K562 (cell line): ENCODE measurements around the gene GJA5. TPM values are rescaled to one million over a fixed set of nuclear protein-coding genes. Genes with fewer than 3 reads are reported as not detected.

Experiments
- ATAC-seq: fragments of 200-7000 bp; cut with Tn5 transposase; 3 replicates; pipeline ENCODE4 v1.9.1; 2020; ENCODE audit warnings: moderate library complexity
- BruUV-seq: library from RNA; stranded (reverse); fragments of 400-500 nt; replicated peaks from 2 replicates; lab custom pipeline; 2021; lab: Mats Ljungman, UMichigan
- CTCF ChIA-PET: fragments of 300-600 bp; formaldehyde crosslinking; extraction: SDS; loops from one replicate; lab custom pipeline; 2021; ENCODE audit warnings: low intra/inter-chr PET ratio; lab: Yijun Ruan, JAX
- POLR2A ChIA-PET: fragments of 300-600, 350-650 bp; sonication (Branson Sonifier 250); formaldehyde crosslinking; extraction: SDS; loops from one replicate; lab custom pipeline; 2021; ENCODE audit warnings: antibody characterized with exemption, inconsistent platforms; lab: Yijun Ruan, JAX
- DNase-seq, 4 experiments: peaks; one replicate each; pipeline versions ENCODE4 v3.0.0 to v3.0.0-alpha.2; 2011 to 2018; ENCODE audit warnings: low spot score in 3 of 4, mixed read lengths in 3 of 4; ENCODE audit errors: extremely low read depth in 1 of 4
- FAIRE-seq: peaks from 2 replicates; lab custom pipeline; 2011; peaks lifted over from hg19 to GRCh38; lab: Jason Lieb, UNC
- H2AFZ ChIP-seq: 2 replicates; pipeline ENCODE4 v1.6.0; 2011; ENCODE audit warnings: low read depth, low read length, control low read depth, inconsistent platforms
- H3K27ac ChIP-seq: fragments of 200-600 bp; 3 replicates; pipeline ENCODE4 v1.8.0; 2011; ENCODE audit warnings: low read depth, mild to moderate bottlenecking, control low read depth, inconsistent platforms, low read length, moderate library complexity, mixed read lengths; ENCODE audit errors: extremely low read depth
- H3K27me3 ChIP-seq, 2 experiments: fragments of 300-600 bp in 1 of 2; 2 replicates in 1 of 2; 3 replicates in 1 of 2; pipeline versions ENCODE4 v1.6.0 to v1.8.0; 2011; ENCODE audit warnings: inconsistent platforms in 2 of 2, low read length in 2 of 2, mild to moderate bottlenecking in 1 of 2, mixed read lengths in 1 of 2, moderate library complexity in 1 of 2; ENCODE audit not compliant: control insufficient read depth in 2 of 2, insufficient read depth in 2 of 2
- H3K36me3 ChIP-seq: fragments of 300-600 bp; 3 replicates; pipeline ENCODE4 v1.8.0; 2011; ENCODE audit warnings: mild to moderate bottlenecking, low read length, inconsistent platforms; ENCODE audit not compliant: control insufficient read depth, insufficient read depth
- H3K4me1 ChIP-seq, 2 experiments: fragments of 200-600 bp in 1 of 2; replicated peaks in 1 of 2; 2 replicates in 1 of 2; 3 replicates in 1 of 2; pipeline versions ENCODE4 v1.5.1 to v1.8.0; 2011; ENCODE audit warnings: inconsistent platforms in 2 of 2, low read length in 2 of 2, mild to moderate bottlenecking in 1 of 2, mixed read lengths in 1 of 2, moderate library complexity in 1 of 2; ENCODE audit not compliant: control insufficient read depth in 2 of 2, insufficient read depth in 2 of 2
- H3K4me2 ChIP-seq: 2 replicates; pipeline ENCODE4 v1.6.1; 2011; ENCODE audit warnings: low read length, control low read depth, inconsistent platforms, mixed read lengths; ENCODE audit not compliant: insufficient read depth
- H3K4me3 ChIP-seq: fragments of 200-600 bp; sonication (generic), shearing (Covaris generic); 2 replicates; pipeline ENCODE4 v1.5.1; 2016; ENCODE audit warnings: control low read depth, inconsistent platforms
- H3K79me2 ChIP-seq: fragments of 200-600 bp; 3 replicates; pipeline ENCODE4 v1.8.0; 2011; ENCODE audit warnings: low read length, inconsistent platforms; ENCODE audit not compliant: control insufficient read depth, insufficient read depth
- H3K9ac ChIP-seq, 2 experiments: 2 replicates each; pipeline versions ENCODE4 v1.6.0 to v1.6.1; 2011; ENCODE audit warnings: low read depth in 2 of 2, low read length in 2 of 2, control low read depth in 1 of 2, inconsistent platforms in 1 of 2, mild to moderate bottlenecking in 1 of 2, mixed read lengths in 1 of 2; ENCODE audit not compliant: insufficient read depth in 1 of 2
- H3K9me1 ChIP-seq: one replicate; pipeline ENCODE4 v1.6.0; 2011; ENCODE audit warnings: inconsistent platforms, mild to moderate bottlenecking, low read length, moderate library complexity; ENCODE audit not compliant: control insufficient read depth, insufficient read depth
- H3K9me3 ChIP-seq: replicated peaks from 2 replicates; pipeline ENCODE4 v1.5.1; 2011; ENCODE audit warnings: low read depth, low read length, inconsistent platforms; ENCODE audit not compliant: control insufficient read depth, insufficient read depth
- H4K20me1 ChIP-seq: replicated peaks from 2 replicates; pipeline ENCODE4 v1.6.1; 2011; ENCODE audit warnings: low read length, inconsistent platforms, mixed read lengths; ENCODE audit not compliant: control insufficient read depth, insufficient read depth
- DNMT1 ChIP-seq: fragments of 450-650 bp; IDR thresholded peaks from 2 replicates; pipeline ENCODE4 v1.6.1; 2016; ENCODE audit warnings: antibody characterized with exemption, mild to moderate bottlenecking
- HEY1 ChIP-seq: fragments of 250-450 bp; sonication (Bioruptor Pico); IDR thresholded peaks from 2 replicates; pipeline ENCODE4 v1.5.0; 2020; ENCODE audit warnings: mild to moderate bottlenecking, moderate library complexity, borderline replicate concordance
- HIVEP1 ChIP-seq: fragments of 250-450 bp; sonication (Bioruptor Pico); IDR thresholded peaks from 2 replicates; pipeline ENCODE4 v1.4.0; 2020; ENCODE audit warnings: mild to moderate bottlenecking
- MAX ChIP-seq: sonication (generic); formaldehyde crosslinking; IDR thresholded peaks from 2 replicates; pipeline ENCODE4 v1.9.0; 2022; ENCODE audit warnings: mild to moderate bottlenecking, missing genetic modification reagents
- MECOM ChIP-seq: fragments of 250-450 bp; sonication (Bioruptor Pico); IDR thresholded peaks from 2 replicates; pipeline ENCODE4 v1.8.0; 2022; ENCODE audit warnings: inconsistent platforms
- PATZ1 ChIP-seq: fragments of 250-450 bp; sonication (Bioruptor Pico); IDR thresholded peaks from 2 replicates; pipeline ENCODE4 v1.5.0; 2020; ENCODE audit warnings: mild to moderate bottlenecking, borderline replicate concordance
- PTRF ChIP-seq: fragments of 450-650 bp; IDR thresholded peaks from 2 replicates; pipeline ENCODE4 v1.6.1; 2016; ENCODE audit warnings: mild to moderate bottlenecking, missing genetic modification characterization, missing compliant biosample characterization
- SAFB ChIP-seq: fragments of 200-400 bp; formaldehyde crosslinking; IDR thresholded peaks from 2 replicates; pipeline ENCODE4 v1.6.1; 2017; ENCODE audit warnings: low read depth, low read length, borderline replicate concordance
- TAL1 ChIP-seq: fragments of 450-650 bp; IDR thresholded peaks from 2 replicates; pipeline ENCODE4 v1.6.1; 2016; ENCODE audit warnings: mild to moderate bottlenecking
- ZNF239 ChIP-seq: fragments of 250-450 bp; sonication (Bioruptor Pico); IDR thresholded peaks from 2 replicates; pipeline ENCODE4 v1.4.0; 2020; ENCODE audit warnings: mild to moderate bottlenecking
- WGBS: fragments of 100-300 bp; shearing (Covaris generic); methylation state at CpG from one replicate; pipeline ENCODE4 v1.1.6; 2016; ENCODE audit warnings: low coverage, mixed read lengths; ENCODE audit not compliant: insufficient coverage; ENCODE audit errors: missing lambda C conversion rate; 5-methylcytosine and 5-hydroxymethylcytosine counted together
- in situ Hi-C: fragments of 300-500 bp; cut with MboI; formaldehyde crosslinking; loops from 4 replicates; pipeline ENCODE4 v1.15.0; 2018; ENCODE audit warnings: inconsistent platforms, mixed read lengths
- intact Hi-C: fragments of 100-400 bp; cut with micrococcal nuclease; formaldehyde crosslinking; loops from 2 replicates; pipeline ENCODE4 v1.14.2; 2022
- polyA plus RNA-seq, 8 experiments: library from polyadenylated mRNA; depleted of rRNA in 4 of 8; stranded (reverse) in 5 of 8; unstranded in 3 of 8; fragments of >200 nt; fragmentation: Nextera tagmentation in 2 of 8; fragmentation: Illumina TruSeq in 1 of 8; extraction: Ambion mirVana in 2 of 8; extraction: Trizol in 1 of 8; gene quantifications; 2 replicates each; pipeline versions ENCODE4 v1.2.1 to v1.2.3, GENCODE V29; 2011 to 2014; ENCODE audit warnings: inconsistent platforms in 1 of 8, missing spikeins in 1 of 8
- total RNA-seq, 7 experiments: library from RNA; depleted of rRNA in 6 of 7; stranded (reverse); fragments of >200 nt in 6 of 7; fragmentation: Illumina TruSeq in 2 of 7; extraction: Trizol in 2 of 7; gene quantifications; 2 replicates each; pipeline versions ENCODE4 v1.2.1 to v1.2.3, GENCODE V29; 2011 to 2021; ENCODE audit warnings: low replicate concordance in 1 of 7

The GJA5 gene
- total and polyA plus RNA-seq, 9 of the 15 experiments (the other 6 are each of a cell fraction or from before 2014, with no cell fraction given), result 0.07 TPM; not detected in 7

- Histone ChIP-seq H3K9me1 (peaks cover 5% of the 10 kb centered on the region), H3K27me3 (peaks cover 0 to 25% of the 10 kb centered on the region in 2 experiments; a peak in 2 of 5 replicates), H3K27ac (no peak overlapping the region), H4K20me1 (no peaks in the 10 kb centered on the region), H3K4me1 (no peaks in the 10 kb centered on the region)
- ChIA-PET CTCF (no interaction called here), POLR2A (interaction anchor here (1.3 kb wide), 1 partner anchor 9 kb away, joined by 4 read pairs; no protein-coding TSS in a partner anchor)
- in situ Hi-C loops, result no loop called here
- DNase-seq, result no peak
- 0% methylated on average over 5 of the region's 5 CpGs for WGBS
- TF ChIP-seq HEY1 (CRISPR knock-in tag) (no peak), ZNF239 (0 out of 2 replicates have a peak, but pooled peaks have one; percentile 31), DNMT1 (no peak), TAL1 (no peak)
- TF ChIP-seq, all 486 proteins: peak for 1
- no peak for ATAC-seq
- Histone ChIP-seq H2AFZ (no peak overlapping the region), H3K9me3 (no peaks in the 10 kb centered on the region), H3K4me3 (no peak overlapping the region), H3K4me2 (no peak overlapping the region), H3K79me2 (no peaks in the 10 kb centered on the region), H3K36me3 (no peaks in the 10 kb centered on the region), H3K9ac (no peak overlapping the region)
- no TSS peak for BruUV-seq
- intact Hi-C loops, result no loop called here
- no peak for FAIRE-seq
Measured at GRCh38 chr1:147751346-147751745, 9.1 kb downstream of the GJA5 start.

GRCh38 chr1:147750618-147751217 lies 9.7 kb downstream of the GJA5 start:
- no peak overlapping the region for H3K9ac ChIP-seq
- no peaks in the 10 kb centered on the region for H4K20me1 ChIP-seq
- H3K79me2 ChIP-seq, result no peaks in the 10 kb centered on the region
- H2AFZ ChIP-seq, result no peak overlapping the region
- FAIRE-seq (no peak), ATAC-seq (no peak), DNase-seq (no peak)
- POLR2A ChIA-PET, result interaction anchor here (1.1 to 1.3 kb wide), 2 partner anchors 8 to 20 kb away, joined by 3 to 4 read pairs; no protein-coding TSS in a partner anchor
- H3K27me3 ChIP-seq, result peaks cover 0 to 25% of the 10 kb centered on the region in 2 experiments; a peak in 2 of 5 replicates
- no TSS peak for BruUV-seq
- in situ Hi-C loops (no loop called here), intact Hi-C loops (no loop called here)
- H3K4me2 ChIP-seq, result no peak overlapping the region
- H3K4me3 ChIP-seq, result no peak overlapping the region
- no peaks in the 10 kb centered on the region for H3K4me1 ChIP-seq
- CTCF ChIA-PET, result no interaction called here
- peaks cover 5% of the 10 kb centered on the region for H3K9me1 ChIP-seq
- no peaks in the 10 kb centered on the region for H3K9me3 ChIP-seq
- WGBS, result 13% methylated on average over 7 of the region's 7 CpGs
- H3K27ac ChIP-seq, result no peak overlapping the region
- no peaks in the 10 kb centered on the region for H3K36me3 ChIP-seq
- no peak for TF ChIP-seq MAX (CRISPR knock-in tag)
- no peak for TF ChIP-seq MECOM (CRISPR knock-in tag)
- TF ChIP-seq SAFB, result no peak
- TF ChIP-seq PATZ1 (CRISPR knock-in tag), result no peak
- no peak for TF ChIP-seq PTRF (tag)
- no peak for TF ChIP-seq HIVEP1
